NCI-H2107 treated with DMSO at 0.1 percent for 48 hours (cell line): ENCODE data around the gene COX6B2.

Source experiments
- DNase-seq: peaks from one replicate; lab custom pipeline; 2025; ENCODE audit not compliant: unreplicated experiment; lab: John Stamatoyannopoulos, UW

The COX6B2 gene

GRCh38 chr19:55383279-55384130 is 29.0 kb upstream of the COX6B2 start:
- no peak for DNase-seq

- no peak for DNase-seq
These were observed 28.1 kb upstream of the COX6B2 start for GRCh38 chr19:55382522-55383054.

GRCh38 chr19:55382013-55382412 is 27.5 kb upstream of the COX6B2 start:
- no peak for DNase-seq

GRCh38 chr19:55379174-55379573 is 24.7 kb upstream of the COX6B2 start:
- no peak for DNase-seq

GRCh38 chr19:55377356-55378131 is 23.0 kb upstream of the COX6B2 start:
- no peak for DNase-seq

- no peak for DNase-seq
These were observed 21.9 kb upstream of the COX6B2 start, which contains the start of gene TMEM190 for GRCh38 chr19:55376241-55376933. Gene TMEM190, plus strand, starts transcription at chr19:55376826. Its CDS starts 28 bp downstream, at chr19:55376854.

GRCh38 chr19:55373993-55374757 is 19.7 kb upstream of the COX6B2 start:
- no peak for DNase-seq

GRCh38 chr19:55373306-55373992 is 18.9 kb upstream of the COX6B2 start:
- no peak for DNase-seq

- DNase-seq, result no peak
These were observed 18.0 kb upstream of the COX6B2 start for GRCh38 chr19:55372316-55373081.

- no peak for DNase-seq
These were observed 15.9 kb upstream of the COX6B2 start, which contains the start of gene IL11 for GRCh38 chr19:55370305-55370988. Gene IL11, minus strand, starts transcription at chr19:55370463. Its CDS starts 153 bp downstream, at chr19:55370310.

- DNase-seq, result no peak
These were observed 15.3 kb upstream of the COX6B2 start for GRCh38 chr19:55369653-55370304.

- no peak for DNase-seq
These were observed 14.4 kb upstream of the COX6B2 start for GRCh38 chr19:55368701-55369563.

GRCh38 chr19:55368106-55368505 is 13.6 kb upstream of the COX6B2 start:
- no peak for DNase-seq

- no peak for DNase-seq
These were observed 12.3 kb upstream of the COX6B2 start for GRCh38 chr19:55366790-55367189.

- no peak for DNase-seq
These were observed 11.4 kb upstream of the COX6B2 start for GRCh38 chr19:55365964-55366363.

- DNase-seq, result no peak
These were observed 10.7 kb upstream of the COX6B2 start for GRCh38 chr19:55365245-55365644.
